ENCODE results near the gene MRPL57. TPM values are rescaled to one million over a fixed set of nuclear protein-coding genes. Genes with fewer than 3 reads are reported as not detected.
A peak's percentile ranks its signal among the peaks of the same experiment; 100 is the strongest.
"Not testable (repeated sequence)": the region's sequence is repeated elsewhere in the genome, so short reads cannot be mapped to it uniquely, and the experiment has no call there.

The MRPL57 gene
- total and polyA plus RNA-seq, 5 donors from 2014 or later = 9.6 to 70.8 (median 60.4) TPM

GRCh38 chr13:21215419-21215818 is 39.0 kb downstream of the MRPL57 start:
- H3K27me3 Mint-ChIP-seq = peaks cover 28% of the 10 kb centered on the region
- H3K27ac Mint-ChIP-seq; DNase-seq; H3K4me3 Mint-ChIP-seq; H3K27ac ChIP-seq (ENCODE audit: insufficient read depth, low read length, poor library complexity, severe bottlenecking); H3K9me3 ChIP-seq (ENCODE audit: control insufficient read depth in 2 of 2, low read length in 2 of 2); H3K36me3 Mint-ChIP-seq; H3K36me3 ChIP-seq (ENCODE audit: control insufficient read depth, insufficient read depth, low read length); ATAC-seq (ENCODE audit: low read depth in 2 of 2); H3K4me3 ChIP-seq (ENCODE audit: low read depth, low read length): not testable (repeated sequence)
- peaks cover 0 to 17% (median 4%) of the 10 kb centered on the region in 7 donors for H3K9me3 Mint-ChIP-seq
- H3K27me3 ChIP-seq (ENCODE audit: control insufficient read depth, insufficient read depth, low read length) = peaks cover 10% of the 10 kb centered on the region
- H3K4me1 Mint-ChIP-seq = peaks cover 0 to 17% (median 12%) of the 10 kb centered on the region in 4 donors
- H3K4me1 ChIP-seq (ENCODE audit: control insufficient read depth, insufficient read depth, low read length, poor library complexity, severe bottlenecking) = peaks cover 12% of the 10 kb centered on the region

- H3K27me3 ChIP-seq (ENCODE audit: control insufficient read depth, insufficient read depth, low read length) = peaks cover 10% of the 10 kb centered on the region
- Mint-ChIP-seq H3K27me3 (peaks cover 28% of the 10 kb centered on the region), H3K4me3 (no peak overlapping the region), H3K4me1 (peaks cover 0 to 17% (median 12%) of the 10 kb centered on the region in 4 donors), H3K36me3 (no peaks in the 10 kb centered on the region), H3K27ac (no peak overlapping the region), H3K9me3 (peaks cover 0 to 18% (median 4%) of the 10 kb centered on the region in 7 donors)
- no peak for DNase-seq
- no peak for ATAC-seq (ENCODE audit: low read depth in 2 of 2)
- no peak overlapping the region for H3K27ac ChIP-seq (ENCODE audit: insufficient read depth, low read length, poor library complexity, severe bottlenecking)
- H3K4me3 ChIP-seq (ENCODE audit: low read depth, low read length) = no peak overlapping the region
- peaks cover 12% of the 10 kb centered on the region for H3K4me1 ChIP-seq (ENCODE audit: control insufficient read depth, insufficient read depth, low read length, poor library complexity, severe bottlenecking)
- H3K9me3 ChIP-seq (ENCODE audit: control insufficient read depth in 2 of 2, low read length in 2 of 2) = peaks cover 0 to 7% of the 10 kb centered on the region in 2 experiments
- H3K36me3 ChIP-seq (ENCODE audit: control insufficient read depth, insufficient read depth, low read length) = no peaks in the 10 kb centered on the region
Measured at GRCh38 chr13:21216332-21216731, 39.9 kb downstream of the MRPL57 start.

GRCh38 chr13:21218351-21219035 is 42.0 kb downstream of the MRPL57 start:
- Histone ChIP-seq H3K9me3 (ENCODE audit: control insufficient read depth in 2 of 2, low read length in 2 of 2) (no peaks in the 10 kb centered on the region), H3K36me3 (ENCODE audit: control insufficient read depth, insufficient read depth, low read length) (no peaks in the 10 kb centered on the region), H3K4me1 (ENCODE audit: control insufficient read depth, insufficient read depth, low read length, poor library complexity, severe bottlenecking) (peaks cover 12% of the 10 kb centered on the region), H3K27me3 (ENCODE audit: control insufficient read depth, insufficient read depth, low read length) (peaks cover 5% of the 10 kb centered on the region), H3K4me3 (ENCODE audit: low read depth, low read length) (no peak overlapping the region), H3K27ac (ENCODE audit: insufficient read depth, low read length, poor library complexity, severe bottlenecking) (no peak overlapping the region)
- peaks cover 0 to 17% (median 12%) of the 10 kb centered on the region in 4 donors for H3K4me1 Mint-ChIP-seq
- H3K4me3 Mint-ChIP-seq = no peak overlapping the region
- no peaks in the 10 kb centered on the region for H3K36me3 Mint-ChIP-seq
- peaks cover 15% of the 10 kb centered on the region for H3K27me3 Mint-ChIP-seq
- peak in 2 of 3 donors; percentile 2 to 55 for DNase-seq
- peak overlapping the region in 1 of 3 donors; percentile 26 for H3K27ac Mint-ChIP-seq
- ATAC-seq (ENCODE audit: low read depth in 2 of 2) = peak in 1 of 2 donors; percentile 46
- peaks cover 0 to 14% (median 2%) of the 10 kb centered on the region in 7 donors for H3K9me3 Mint-ChIP-seq

- no peak overlapping the region for H3K4me3 Mint-ChIP-seq
- no peak for ATAC-seq (ENCODE audit: low read depth in 2 of 2)
- no peak for DNase-seq
- Histone ChIP-seq H3K27ac (ENCODE audit: insufficient read depth, low read length, poor library complexity, severe bottlenecking) (no peak overlapping the region), H3K4me1 (ENCODE audit: control insufficient read depth, insufficient read depth, low read length, poor library complexity, severe bottlenecking) (peaks cover 12% of the 10 kb centered on the region), H3K9me3 (ENCODE audit: control insufficient read depth in 2 of 2, low read length in 2 of 2) (no peaks in the 10 kb centered on the region), H3K4me3 (ENCODE audit: low read depth, low read length) (no peak overlapping the region), H3K36me3 (ENCODE audit: control insufficient read depth, insufficient read depth, low read length) (no peaks in the 10 kb centered on the region), H3K27me3 (ENCODE audit: control insufficient read depth, insufficient read depth, low read length) (no peaks in the 10 kb centered on the region)
- peaks cover 0 to 17% (median 12%) of the 10 kb centered on the region in 4 donors for H3K4me1 Mint-ChIP-seq
- H3K27me3 Mint-ChIP-seq = peaks cover 13% of the 10 kb centered on the region
- peak overlapping the region in 1 of 3 donors; percentile 26 for H3K27ac Mint-ChIP-seq
- no peaks in the 10 kb centered on the region for H3K36me3 Mint-ChIP-seq
- peaks cover 0 to 14% (median 0%) of the 10 kb centered on the region in 7 donors for H3K9me3 Mint-ChIP-seq
Measured at GRCh38 chr13:21219036-21219381, 42.6 kb downstream of the MRPL57 start.

GRCh38 chr13:21219716-21220115 is 43.3 kb downstream of the MRPL57 start:
- ATAC-seq (ENCODE audit: low read depth in 2 of 2); H3K36me3 ChIP-seq (ENCODE audit: control insufficient read depth, insufficient read depth, low read length); H3K27ac Mint-ChIP-seq; H3K27me3 ChIP-seq (ENCODE audit: control insufficient read depth, insufficient read depth, low read length); H3K4me3 Mint-ChIP-seq; H3K4me3 ChIP-seq (ENCODE audit: low read depth, low read length); H3K27ac ChIP-seq (ENCODE audit: insufficient read depth, low read length, poor library complexity, severe bottlenecking); H3K36me3 Mint-ChIP-seq; DNase-seq; H3K9me3 ChIP-seq (ENCODE audit: control insufficient read depth in 2 of 2, low read length in 2 of 2): not testable (repeated sequence)
- peaks cover 0 to 17% (median 12%) of the 10 kb centered on the region in 4 donors for H3K4me1 Mint-ChIP-seq
- peaks cover 12% of the 10 kb centered on the region for H3K4me1 ChIP-seq (ENCODE audit: control insufficient read depth, insufficient read depth, low read length, poor library complexity, severe bottlenecking)
- peaks cover 0 to 14% (median 0%) of the 10 kb centered on the region in 7 donors for H3K9me3 Mint-ChIP-seq
- peaks cover 11% of the 10 kb centered on the region for H3K27me3 Mint-ChIP-seq

GRCh38 chr13:21221268-21221667 is 44.8 kb downstream of the MRPL57 start:
- ATAC-seq (ENCODE audit: low read depth in 2 of 2) (no peak), DNase-seq (no peak)
- H3K27me3 Mint-ChIP-seq = peaks cover 11% of the 10 kb centered on the region
- Histone ChIP-seq H3K27me3 (ENCODE audit: control insufficient read depth, insufficient read depth, low read length) (no peaks in the 10 kb centered on the region), H3K4me1 (ENCODE audit: control insufficient read depth, insufficient read depth, low read length, poor library complexity, severe bottlenecking) (peaks cover 12% of the 10 kb centered on the region), H3K36me3 (ENCODE audit: control insufficient read depth, insufficient read depth, low read length) (no peaks in the 10 kb centered on the region), H3K4me3 (ENCODE audit: low read depth, low read length) (no peak overlapping the region), H3K9me3 (ENCODE audit: control insufficient read depth in 2 of 2, low read length in 2 of 2) (no peaks in the 10 kb centered on the region), H3K27ac (ENCODE audit: insufficient read depth, low read length, poor library complexity, severe bottlenecking) (no peak overlapping the region)
- H3K4me1 Mint-ChIP-seq = peaks cover 0 to 17% (median 12%) of the 10 kb centered on the region in 4 donors
- no peaks in the 10 kb centered on the region for H3K36me3 Mint-ChIP-seq
- H3K9me3 Mint-ChIP-seq = peaks cover 0 to 14% (median 0%) of the 10 kb centered on the region in 7 donors
- no peak overlapping the region for H3K27ac Mint-ChIP-seq
- no peak overlapping the region for H3K4me3 Mint-ChIP-seq

- Histone ChIP-seq H3K36me3 (ENCODE audit: control insufficient read depth, insufficient read depth, low read length) (no peaks in the 10 kb centered on the region), H3K4me3 (ENCODE audit: low read depth, low read length) (no peak overlapping the region), H3K27ac (ENCODE audit: insufficient read depth, low read length, poor library complexity, severe bottlenecking) (no peak overlapping the region), H3K4me1 (ENCODE audit: control insufficient read depth, insufficient read depth, low read length, poor library complexity, severe bottlenecking) (no peaks in the 10 kb centered on the region), H3K9me3 (ENCODE audit: control insufficient read depth in 2 of 2, low read length in 2 of 2) (no peaks in the 10 kb centered on the region), H3K27me3 (ENCODE audit: control insufficient read depth, insufficient read depth, low read length) (no peaks in the 10 kb centered on the region)
- ATAC-seq (ENCODE audit: low read depth in 2 of 2) (no peak), DNase-seq (no peak)
- H3K27me3 Mint-ChIP-seq = peaks cover 14% of the 10 kb centered on the region
- no peak overlapping the region for H3K27ac Mint-ChIP-seq
- no peak overlapping the region for H3K4me3 Mint-ChIP-seq
- H3K9me3 Mint-ChIP-seq = peaks cover 0 to 14% (median 0%) of the 10 kb centered on the region in 7 donors
- no peaks in the 10 kb centered on the region for H3K4me1 Mint-ChIP-seq
- no peaks in the 10 kb centered on the region for H3K36me3 Mint-ChIP-seq
Measured at GRCh38 chr13:21225082-21225481, 48.6 kb downstream of the MRPL57 start.

Measured in CD4-positive, CD25-positive, alpha-beta regulatory T cell (primary cell).